NT2/D1 (cell line): ENCODE measurements around the gene DPP9.

ENCODE experiments used
- SUZ12 ChIP-seq: IDR thresholded peaks from 2 replicates; pipeline ENCODE4 v1.6.1; 2011; ENCODE audit not compliant: insufficient read length, insufficient read depth; ENCODE audit errors: extremely low read depth
- YY1 ChIP-seq: IDR thresholded peaks from 2 replicates; pipeline ENCODE4 v1.6.1; 2011; ENCODE audit not compliant: insufficient read length, insufficient read depth
- ZNF274 ChIP-seq: IDR thresholded peaks from 2 replicates; pipeline ENCODE4 v1.6.1; 2011; ENCODE audit warnings: mild to moderate bottlenecking, low read depth, low read length

DNA sequence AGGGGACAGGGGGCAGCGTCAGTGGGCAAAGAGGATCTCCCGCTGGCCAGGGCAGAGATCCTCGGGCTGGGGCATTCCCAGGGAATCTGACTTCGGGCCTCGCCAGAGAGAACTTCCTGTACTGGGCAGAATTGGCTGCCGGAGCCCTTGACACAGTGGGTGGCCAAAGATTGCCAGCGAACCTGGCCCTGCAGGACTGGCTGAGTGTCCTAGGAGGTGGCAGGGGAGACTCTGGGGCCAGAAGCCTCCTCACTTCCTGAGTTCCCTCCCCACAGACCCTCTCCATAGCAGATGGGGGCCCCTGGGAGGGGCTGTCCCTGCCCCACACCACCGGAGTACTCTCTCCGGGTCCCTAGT, 19.3 kb downstream of the DPP9 start:
- TF ChIP-seq ZNF274 (no peak), YY1 (no peak), SUZ12 (no peak)
